OCI-LY7 (cell line): ENCODE results near the gene EID3. TPM values are rescaled to one million over a fixed set of nuclear protein-coding genes. Genes with fewer than 3 reads are reported as not detected.

Experiments
- BruUV-seq: library from RNA; stranded (reverse); fragments of 400-500 nt; replicated peaks from 2 replicates; lab custom pipeline; 2021; lab: Mats Ljungman, UMichigan
- CTCF ChIA-PET: fragments of 300-600 bp; sonication (Branson Sonifier 250); formaldehyde crosslinking; loops from one replicate; lab custom pipeline; 2022; ENCODE audit warnings: antibody characterized with exemption; ENCODE audit not compliant: unreplicated experiment; lab: Charles Lee
- POLR2A ChIA-PET: fragments of 300-600 bp; sonication (Branson Sonifier 250); formaldehyde crosslinking; loops from one replicate; lab custom pipeline; 2022; ENCODE audit warnings: antibody characterized with exemption; lab: Charles Lee
- DNase-seq: peaks from one replicate; pipeline ENCODE4 v3.0.0-alpha.2; 2015; ENCODE audit warnings: low spot score
- H2AFZ ChIP-seq: fragments of 200-600 bp; sonication (generic), shearing (Covaris generic); 2 replicates; pipeline ENCODE4 v1.6.1; 2014; ENCODE audit warnings: mild to moderate bottlenecking, antibody characterized with exemption, low read length, moderate library complexity
- H3K27ac ChIP-seq: fragments of 200-600 bp; sonication (generic); 2 replicates; pipeline ENCODE4 v1.5.1; 2014; ENCODE audit warnings: mixed run types, low read depth, mild to moderate bottlenecking, moderate library complexity, low read length, inconsistent platforms; ENCODE audit not compliant: poor library complexity, severe bottlenecking
- H3K36me3 ChIP-seq: fragments of 200-600 bp; sonication (generic); 2 replicates; pipeline ENCODE4 v1.6.1; 2014; ENCODE audit warnings: mild to moderate bottlenecking, antibody characterized with exemption, low read length, moderate library complexity, mixed read lengths; ENCODE audit not compliant: insufficient read depth
- H3K4me1 ChIP-seq: fragments of 200-600 bp; sonication (generic); 2 replicates; pipeline ENCODE4 v1.5.1; 2014; ENCODE audit warnings: mild to moderate bottlenecking, low read length; ENCODE audit not compliant: insufficient read depth, poor library complexity, severe bottlenecking
- H3K4me2 ChIP-seq: fragments of 200-600 bp; sonication (generic); 2 replicates; pipeline ENCODE4 v1.6.1; 2014; ENCODE audit warnings: mild to moderate bottlenecking, low read length
- H3K4me3 ChIP-seq: fragments of 200-600 bp; sonication (generic); 2 replicates; pipeline ENCODE4 v1.5.1; 2014; ENCODE audit warnings: mild to moderate bottlenecking, low read depth, low read length; ENCODE audit not compliant: poor library complexity, severe bottlenecking
- H3K79me2 ChIP-seq: fragments of 200-600 bp; sonication (generic); 2 replicates; pipeline ENCODE4 v1.6.1; 2016; ENCODE audit warnings: low read depth, mild to moderate bottlenecking, low read length, moderate library complexity, mixed read lengths; ENCODE audit not compliant: insufficient read depth
- H3K9me2 ChIP-seq: fragments of 200-600 bp; sonication (generic); 2 replicates; pipeline ENCODE4 v1.6.1; 2016; ENCODE audit warnings: mild to moderate bottlenecking, low read length, mixed read lengths; ENCODE audit not compliant: insufficient read depth
- H3K9me3 ChIP-seq: fragments of 200-600 bp; sonication (generic); 2 replicates; pipeline ENCODE4 v1.6.1; 2014; ENCODE audit warnings: mild to moderate bottlenecking, mixed run types, low read length, mixed read lengths
- H4K20me1 ChIP-seq: fragments of 200-600 bp; sonication (generic); 2 replicates; pipeline ENCODE4 v1.6.1; 2014; ENCODE audit warnings: mild to moderate bottlenecking, antibody characterized with exemption, low read length, moderate library complexity, mixed read lengths; ENCODE audit not compliant: insufficient read depth
- EZH2phosphoT487 ChIP-seq: fragments of 200-600 bp; sonication (generic); IDR thresholded peaks from 2 replicates; pipeline ENCODE4 v1.6.1; 2018; ENCODE audit warnings: low read depth, borderline replicate concordance, mild to moderate bottlenecking, mixed run types, antibody characterized with exemption, low read length, moderate library complexity, mixed read lengths
- intact Hi-C: fragments of 100-400 bp; cut with micrococcal nuclease; formaldehyde crosslinking; loops from one replicate; pipeline ENCODE4 v1.10.0; 2022; ENCODE audit not compliant: unreplicated experiment
- total RNA-seq, 2 experiments: library from RNA; depleted of rRNA in 1 of 2; stranded (reverse); fragments of >200 nt in 1 of 2; shearing (Covaris generic) in 1 of 2; gene quantifications; 2 replicates each; pipeline ENCODE4 v1.2.3, GENCODE V29; 2014 to 2022
- TF ChIP-seq, protein P1 (sequence below): fragments of 200-600 bp; sonication (generic); conservative IDR thresholded peaks from 2 replicates; pipeline ENCODE4 v1.5.1; 2014; ENCODE audit warnings: mild to moderate bottlenecking, antibody characterized with exemption, low read length, moderate library complexity, mixed read lengths

EID3 gene
- total RNA-seq, 2 experiments from 2014 or later, result 5.1 to 8.2 TPM

DNA sequence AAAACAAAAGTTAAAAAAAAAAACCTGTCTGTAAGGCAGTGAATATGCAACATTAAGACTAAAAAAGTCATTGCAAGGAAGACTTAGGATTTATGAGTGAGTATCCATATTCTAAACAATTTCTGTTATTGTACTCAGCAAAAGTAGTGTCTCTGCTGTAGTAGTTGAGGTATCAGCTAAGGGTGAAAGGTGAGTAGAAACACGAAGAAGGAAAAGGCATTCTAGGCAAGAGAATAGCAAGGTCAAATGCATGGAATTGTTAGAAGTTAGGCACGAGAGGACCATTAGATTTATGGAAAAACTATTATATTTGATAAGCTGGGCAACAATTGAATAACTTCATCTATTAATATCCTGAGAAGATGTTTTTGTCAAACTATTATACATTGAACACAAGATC lies 1.8 kb downstream of the EID3 start:
- ChIA-PET CTCF (no interaction called here), POLR2A (interaction anchor here (0.7 to 2.9 kb wide), 3 partner anchors 15 to 18 kb away, joined by 3 to 11 read pairs (median 5); no protein-coding TSS in a partner anchor)
- BruUV-seq, result no TSS peak

DNA sequence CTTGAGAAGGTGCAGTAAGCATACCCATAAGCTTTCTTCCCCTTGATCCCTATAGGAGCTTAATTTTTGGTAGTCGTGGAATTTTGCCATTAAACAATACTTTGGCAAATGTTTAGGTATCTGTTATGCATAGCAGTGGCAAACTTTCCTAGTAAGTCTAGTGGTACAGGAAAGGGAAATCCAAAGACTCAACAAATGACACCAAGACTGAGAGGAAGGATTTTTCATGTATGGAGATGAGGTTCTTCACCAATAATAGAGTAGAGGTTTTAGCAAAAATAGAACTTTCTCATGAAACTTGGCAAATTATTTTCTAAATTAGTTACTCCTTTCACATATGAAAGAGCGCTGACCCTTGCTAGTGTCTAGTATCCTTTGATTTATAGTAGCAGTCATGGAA lies 2.8 kb downstream of the EID3 start:
- no peaks in the 10 kb centered on the region for H3K9me2 ChIP-seq
- H3K27ac ChIP-seq, result no peak overlapping the region
- no peak overlapping the region for H3K4me2 ChIP-seq
- H2AFZ ChIP-seq, result no peak overlapping the region
- TF ChIP-seq EZH2phosphoT487, result no peak
- TF ChIP-seq, protein P1, sequence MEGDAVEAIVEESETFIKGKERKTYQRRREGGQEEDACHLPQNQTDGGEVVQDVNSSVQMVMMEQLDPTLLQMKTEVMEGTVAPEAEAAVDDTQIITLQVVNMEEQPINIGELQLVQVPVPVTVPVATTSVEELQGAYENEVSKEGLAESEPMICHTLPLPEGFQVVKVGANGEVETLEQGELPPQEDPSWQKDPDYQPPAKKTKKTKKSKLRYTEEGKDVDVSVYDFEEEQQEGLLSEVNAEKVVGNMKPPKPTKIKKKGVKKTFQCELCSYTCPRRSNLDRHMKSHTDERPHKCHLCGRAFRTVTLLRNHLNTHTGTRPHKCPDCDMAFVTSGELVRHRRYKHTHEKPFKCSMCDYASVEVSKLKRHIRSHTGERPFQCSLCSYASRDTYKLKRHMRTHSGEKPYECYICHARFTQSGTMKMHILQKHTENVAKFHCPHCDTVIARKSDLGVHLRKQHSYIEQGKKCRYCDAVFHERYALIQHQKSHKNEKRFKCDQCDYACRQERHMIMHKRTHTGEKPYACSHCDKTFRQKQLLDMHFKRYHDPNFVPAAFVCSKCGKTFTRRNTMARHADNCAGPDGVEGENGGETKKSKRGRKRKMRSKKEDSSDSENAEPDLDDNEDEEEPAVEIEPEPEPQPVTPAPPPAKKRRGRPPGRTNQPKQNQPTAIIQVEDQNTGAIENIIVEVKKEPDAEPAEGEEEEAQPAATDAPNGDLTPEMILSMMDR, result no peak
- DNase-seq, result no peak
- ChIA-PET POLR2A (interaction anchor here (0.7 to 1.3 kb wide), 4 partner anchors 14 to 30 kb away, joined by 3 to 5 read pairs (median 4); no protein-coding TSS in a partner anchor), CTCF (no interaction called here)
- no peak overlapping the region for H3K4me3 ChIP-seq
- no TSS peak for BruUV-seq
- H3K36me3 ChIP-seq, result peaks cover 85% of the 10 kb centered on the region
- H3K9me3 ChIP-seq, result no peaks in the 10 kb centered on the region
- H4K20me1 ChIP-seq, result peaks cover 30% of the 10 kb centered on the region
- H3K4me1 ChIP-seq, result peaks cover 27% of the 10 kb centered on the region
- intact Hi-C loops, result no loop called here
- H3K79me2 ChIP-seq, result peaks cover 98% of the 10 kb centered on the region

More for the DNA sequence above, 1.8 kb downstream of the EID3 start:
- H2AFZ ChIP-seq, result no peak overlapping the region
- peaks cover 27% of the 10 kb centered on the region for H3K4me1 ChIP-seq
- intact Hi-C loops, result no loop called here
- no peak overlapping the region for H3K4me3 ChIP-seq
- no peak for TF ChIP-seq EZH2phosphoT487
- TF ChIP-seq, protein P1, result no peak
- H4K20me1 ChIP-seq, result peaks cover 30% of the 10 kb centered on the region
- no peaks in the 10 kb centered on the region for H3K9me2 ChIP-seq
- H3K27ac ChIP-seq, result no peak overlapping the region
- H3K79me2 ChIP-seq, result peaks cover 98% of the 10 kb centered on the region
- no peaks in the 10 kb centered on the region for H3K9me3 ChIP-seq
- DNase-seq, result no peak
- H3K4me2 ChIP-seq, result no peak overlapping the region
- H3K36me3 ChIP-seq, result peaks cover 83% of the 10 kb centered on the region

DNA sequence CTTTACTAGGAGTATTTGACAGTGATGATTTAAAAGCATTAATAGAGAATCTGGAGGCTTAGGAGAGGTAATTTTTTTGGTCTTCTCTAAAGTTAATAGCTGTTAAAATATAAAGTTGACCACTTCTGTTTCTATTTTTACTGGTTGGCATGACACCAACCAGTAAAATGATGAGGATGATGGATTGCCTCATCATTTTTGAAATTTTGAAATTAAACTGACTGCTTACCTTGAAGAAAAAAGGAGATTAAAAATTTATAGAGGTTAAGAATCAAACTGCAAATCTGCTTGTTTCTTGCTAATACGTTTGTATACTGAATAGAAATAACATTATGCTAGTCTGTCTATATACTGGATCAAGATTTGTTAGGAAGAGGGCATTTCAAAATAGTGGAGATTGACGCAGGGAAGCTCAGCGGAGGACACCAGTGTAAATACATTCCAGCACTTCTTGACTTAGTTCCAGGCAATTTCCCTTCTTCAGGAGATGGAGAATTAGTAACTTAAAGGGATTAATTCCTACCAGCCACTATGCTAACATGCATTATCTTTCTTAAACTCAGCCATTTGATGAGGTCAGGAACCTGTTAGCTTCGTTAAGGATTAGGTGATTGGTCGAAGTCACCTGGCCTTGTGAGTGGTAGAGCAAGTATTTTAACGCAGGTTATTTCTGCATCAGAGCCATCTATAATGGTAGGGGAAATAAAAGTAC lies 3.6 kb downstream of the EID3 start:
- Histone ChIP-seq H3K4me2 (no peak overlapping the region), H3K36me3 (peaks cover 84% of the 10 kb centered on the region), H3K79me2 (peaks cover 95% of the 10 kb centered on the region), H3K9me2 (no peaks in the 10 kb centered on the region), H3K9me3 (no peaks in the 10 kb centered on the region), H3K27ac (no peak overlapping the region), H3K4me3 (no peak overlapping the region), H3K4me1 (peaks cover 27% of the 10 kb centered on the region), H4K20me1 (peaks cover 23% of the 10 kb centered on the region), H2AFZ (no peak overlapping the region)
- CTCF ChIA-PET, result no interaction called here
- TF ChIP-seq EZH2phosphoT487, result no peak
- TF ChIP-seq, protein P1, result no peak
- POLR2A ChIA-PET, result interaction anchor here (0.9 to 1.3 kb wide), 2 partner anchors 20 to 31 kb away, joined by 3 to 4 read pairs; no protein-coding TSS in a partner anchor
- no TSS peak for BruUV-seq
- DNase-seq, result no peak
- intact Hi-C loops, result no loop called here
